ENCODE data around the gene TCF4.

Gene TCF4

DNA sequence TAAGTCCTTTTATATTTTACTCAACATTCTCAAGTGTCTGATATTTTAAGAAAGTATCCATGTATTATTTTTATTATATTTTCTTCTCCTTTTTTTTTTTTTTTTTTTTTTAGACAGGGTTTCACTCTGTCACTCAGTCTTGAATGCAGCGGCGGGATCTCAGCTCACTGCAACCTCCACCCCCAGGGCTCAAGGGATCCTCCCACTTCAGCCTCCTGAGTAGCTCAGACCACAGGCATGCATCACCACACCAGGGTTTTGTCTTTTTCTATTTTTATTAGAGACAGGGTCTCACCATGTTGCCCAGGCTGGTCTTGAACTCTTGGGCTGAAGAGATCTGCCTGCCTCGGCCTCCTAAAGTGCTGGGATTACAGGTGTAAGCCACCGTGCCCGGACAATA lies 212.1 kb downstream of the TCF4 start:
- DNase-seq: no peak

DNA sequence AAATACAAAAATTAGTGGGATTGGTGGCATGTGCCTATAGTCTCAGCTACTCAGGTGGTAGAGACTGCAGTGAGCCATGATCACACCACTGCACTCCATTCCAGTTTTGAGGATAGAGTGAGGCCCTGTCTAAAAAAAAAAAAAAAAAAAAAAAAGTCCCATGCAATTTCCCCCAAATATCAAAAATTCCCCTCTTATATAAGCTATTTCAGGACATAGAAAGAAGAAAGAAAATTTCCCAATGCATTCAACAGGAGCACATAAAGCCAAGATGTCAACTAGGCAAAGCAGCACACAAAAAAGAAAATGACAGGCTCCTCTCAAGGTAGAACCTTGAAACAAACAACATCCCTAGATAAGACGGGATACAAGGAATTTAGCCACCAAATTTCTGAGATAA lies 213.3 kb downstream of the TCF4 start:
- no peak for DNase-seq

DNA sequence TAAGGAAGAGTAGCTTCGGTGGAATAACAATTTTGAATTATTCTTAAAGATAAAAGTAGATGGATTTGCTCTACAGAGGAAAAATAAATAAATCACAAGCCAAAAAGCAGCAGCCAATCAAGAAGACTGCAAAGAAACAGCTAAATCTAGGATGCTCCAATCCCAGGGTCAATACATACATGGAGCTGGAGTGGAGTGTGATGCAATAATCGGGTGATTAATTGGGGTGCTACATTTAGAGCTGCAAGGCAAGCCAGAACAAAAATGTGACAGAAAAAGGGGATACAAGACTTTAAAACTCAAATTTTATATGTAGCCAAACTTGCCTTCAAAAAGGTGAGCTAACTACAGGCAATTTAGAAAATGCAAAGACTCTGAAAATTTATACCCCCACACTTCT lies 215.8 kb downstream of the TCF4 start:
- DNase-seq: no peak

DNA sequence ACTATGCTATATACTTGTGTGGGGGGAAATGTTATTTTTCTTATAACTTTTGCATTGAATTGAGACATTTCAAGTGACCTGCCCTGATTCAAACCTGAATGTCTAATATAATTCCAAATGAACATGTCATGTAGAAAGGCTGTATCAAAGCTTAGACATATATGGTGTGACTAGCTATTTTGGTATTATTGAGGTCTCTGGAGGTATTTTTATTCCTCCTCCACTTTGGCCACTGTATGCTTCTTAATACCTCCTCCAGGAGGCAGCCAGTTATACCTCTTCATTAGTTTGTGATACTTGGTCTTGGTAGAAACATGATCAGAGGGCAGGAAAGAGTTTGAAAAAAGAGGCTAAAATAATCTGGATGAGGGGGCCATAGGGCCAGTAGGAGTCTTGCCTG lies 217.1 kb downstream of the TCF4 start:
- DNase-seq: no peak

DNA sequence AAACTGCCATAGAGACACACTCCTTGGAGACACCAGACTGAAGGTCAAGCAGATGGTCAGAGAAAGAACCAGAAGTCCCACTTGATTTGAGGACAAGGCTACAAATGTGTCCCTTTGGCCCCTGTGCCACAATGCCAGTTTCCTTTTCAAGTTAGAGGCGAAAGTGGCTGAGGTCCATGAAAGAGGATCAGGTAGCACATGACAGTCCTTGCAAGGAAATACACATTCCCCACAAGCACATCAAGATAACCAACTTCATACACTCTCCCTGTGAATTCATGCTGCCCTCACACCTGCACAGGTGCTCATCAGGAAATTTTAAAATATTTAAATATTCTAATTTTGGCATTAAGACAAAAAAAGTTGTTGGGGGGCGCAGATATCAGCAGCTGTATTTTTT lies 218.6 kb downstream of the TCF4 start:
- DNase-seq: no peak

DNA sequence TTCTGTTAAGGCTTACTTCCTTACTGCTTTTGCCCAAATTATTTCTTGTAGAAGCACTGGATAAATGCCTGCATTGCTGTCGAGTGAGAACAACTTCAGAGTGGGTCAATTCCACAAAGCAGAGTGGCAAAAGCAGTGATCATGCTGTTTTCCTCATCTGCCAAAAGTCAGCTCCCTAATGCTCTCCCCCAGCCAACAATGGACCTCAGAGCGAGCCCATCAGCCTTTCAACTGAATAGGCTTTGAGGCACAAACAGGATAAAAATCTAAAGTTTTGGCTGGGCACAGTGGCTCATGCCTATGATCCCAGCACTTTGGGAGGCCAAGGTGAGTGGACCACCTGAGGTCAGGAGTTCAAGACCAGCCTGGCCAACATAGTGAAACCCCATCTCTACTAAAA lies 222.7 kb downstream of the TCF4 start:
- no peak for DNase-seq

DNA sequence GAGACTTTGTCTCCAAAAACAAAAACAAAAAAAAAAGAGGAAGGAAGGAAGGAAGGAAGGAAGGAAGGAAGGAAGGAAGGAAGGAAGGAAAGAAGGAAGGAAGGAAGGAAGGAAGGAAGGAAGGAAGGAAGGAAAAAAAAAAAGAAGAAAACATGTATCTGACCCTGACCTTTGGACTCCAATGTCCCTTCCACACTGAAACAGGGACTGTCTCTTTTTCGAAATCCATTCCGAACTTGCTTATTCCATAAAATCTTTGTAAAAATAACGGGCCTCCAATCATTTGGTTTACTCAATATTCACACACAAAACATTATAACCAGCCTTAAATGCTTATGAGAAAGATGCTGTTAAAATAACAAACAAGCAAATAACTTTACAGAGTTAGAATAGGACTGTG lies 225.7 kb downstream of the TCF4 start:
- DNase-seq: no peak

DNA sequence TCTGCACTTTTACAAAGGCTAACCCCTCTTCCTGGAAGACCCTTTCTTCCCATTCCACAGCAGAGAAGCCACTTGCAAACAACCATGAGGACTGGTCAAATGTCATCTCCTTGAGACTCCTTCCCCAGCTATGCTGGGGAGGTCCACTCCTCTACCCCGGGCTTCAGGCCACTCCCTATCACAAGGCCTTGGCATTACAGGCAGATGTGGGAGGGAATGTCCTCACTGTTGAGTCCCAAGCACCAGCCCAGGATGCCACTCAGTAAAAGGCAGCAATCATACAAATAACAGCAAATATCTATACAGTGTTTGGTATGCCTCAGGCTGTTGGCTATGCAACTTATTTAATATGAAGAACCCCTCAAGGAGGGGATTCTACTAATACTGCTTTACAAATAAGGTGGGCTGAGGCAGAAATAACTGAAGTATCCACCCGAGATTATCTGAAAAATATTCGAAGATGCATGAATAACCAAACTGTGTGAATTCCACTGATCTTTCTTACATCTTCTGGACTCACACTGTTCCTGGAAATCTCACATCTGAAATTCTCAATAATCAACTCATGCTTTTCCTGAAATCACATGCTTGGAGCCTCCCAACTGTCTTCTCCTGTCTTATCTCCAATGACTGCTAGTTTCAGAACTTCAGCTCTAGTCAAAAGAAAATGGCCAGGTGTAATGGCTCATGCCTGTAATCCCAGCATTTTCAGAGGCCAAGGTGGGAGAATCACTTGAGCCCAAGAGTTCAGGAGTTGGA lies 226.3 kb downstream of the TCF4 start:
- no peak for DNase-seq

DNA sequence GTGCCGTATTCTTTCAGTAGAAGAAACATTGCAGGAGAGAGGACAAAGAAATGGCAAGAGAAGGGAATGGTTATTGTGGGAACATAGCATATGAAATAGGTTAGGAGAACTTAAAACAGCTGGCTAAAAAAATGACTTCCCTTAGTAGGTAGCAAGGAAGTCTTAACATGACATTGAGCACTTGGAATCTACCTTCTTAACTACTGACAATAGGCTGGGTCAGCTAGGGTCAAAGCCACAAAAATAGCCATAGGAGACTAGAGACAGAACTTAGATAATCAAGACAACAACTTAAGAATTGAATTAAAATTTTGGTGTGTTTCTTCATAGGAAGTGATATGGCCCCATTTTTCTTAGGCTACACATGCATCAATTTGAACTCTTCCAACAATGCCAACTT lies 227.9 kb downstream of the TCF4 start:
- no peak for DNase-seq

DNA sequence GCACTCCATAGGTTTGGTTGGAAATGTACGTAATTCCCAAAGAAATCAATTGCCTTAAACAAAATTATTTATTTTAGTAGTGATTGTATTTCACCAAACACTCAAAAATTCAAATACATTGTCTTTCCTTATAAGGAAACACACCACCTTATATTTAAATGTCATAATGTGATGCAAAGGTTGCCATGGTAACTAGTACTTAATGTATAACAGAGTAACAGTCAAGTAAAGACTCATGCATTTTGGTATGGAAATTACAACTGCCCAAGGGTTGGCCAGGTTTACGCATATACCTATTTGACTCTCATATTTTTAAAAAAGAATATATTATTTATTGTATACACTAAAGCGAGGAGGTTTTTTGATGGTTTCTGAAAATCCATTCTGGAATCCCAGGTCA lies 231.2 kb downstream of the TCF4 start:
- DNase-seq: no peak

DNA sequence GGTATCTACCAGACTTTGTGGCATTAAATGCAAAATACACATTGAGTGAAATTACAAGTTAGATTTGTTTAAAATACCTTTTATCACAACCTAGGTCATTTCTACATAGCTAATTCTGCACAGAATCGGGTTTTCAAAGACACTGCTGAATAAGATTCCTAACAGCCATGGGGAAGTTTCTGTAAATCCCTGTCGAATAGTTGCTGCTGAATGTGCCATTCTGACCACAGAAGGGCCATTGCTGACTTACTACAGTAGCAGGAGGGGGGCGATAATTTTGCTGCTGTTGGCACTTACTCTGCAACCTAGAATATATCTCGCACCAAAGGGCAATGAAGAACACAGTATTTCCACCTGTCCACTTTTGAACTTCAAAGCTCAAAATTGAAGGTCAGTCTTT lies 232.8 kb downstream of the TCF4 start:
- DNase-seq: no peak

DNA sequence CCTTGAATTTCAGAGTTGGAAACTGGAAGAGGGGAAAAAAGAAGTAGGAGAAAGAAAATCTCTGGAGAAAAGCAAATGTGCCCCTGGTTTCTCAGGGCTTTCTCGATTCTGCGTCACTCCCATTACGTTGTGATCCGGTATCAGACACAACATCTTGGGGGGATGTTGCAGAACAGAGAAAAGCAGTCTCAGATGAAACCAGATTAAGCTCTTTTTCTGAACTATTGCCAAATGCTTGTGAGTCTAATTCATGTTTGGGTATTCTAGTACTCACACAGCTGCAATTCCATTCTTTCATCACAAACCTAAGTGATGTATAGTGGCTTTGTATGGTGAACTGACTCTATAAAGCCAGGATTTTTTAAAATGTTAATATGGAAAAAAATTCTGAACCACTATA lies 233.2 kb downstream of the TCF4 start:
- DNase-seq: no peak

DNA sequence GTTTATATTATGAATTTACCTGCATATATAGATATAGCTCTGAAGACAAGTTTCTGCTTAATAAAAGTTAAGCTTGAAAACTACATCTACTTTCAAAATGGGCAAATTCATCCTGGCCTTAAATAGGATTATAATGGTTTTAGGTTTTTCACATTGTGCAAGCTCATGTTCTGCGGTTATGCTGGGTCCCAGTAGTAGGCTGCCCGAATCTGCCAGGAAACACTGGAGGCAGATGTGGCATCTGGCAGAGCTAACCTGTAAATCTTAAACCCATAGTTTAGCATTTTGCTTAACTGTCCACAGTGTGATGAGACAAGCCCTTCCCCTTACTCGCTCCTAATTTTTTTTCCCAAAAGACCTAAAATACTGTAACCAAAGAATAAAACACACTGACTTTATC lies 234.2 kb downstream of the TCF4 start:
- DNase-seq: no peak

DNA sequence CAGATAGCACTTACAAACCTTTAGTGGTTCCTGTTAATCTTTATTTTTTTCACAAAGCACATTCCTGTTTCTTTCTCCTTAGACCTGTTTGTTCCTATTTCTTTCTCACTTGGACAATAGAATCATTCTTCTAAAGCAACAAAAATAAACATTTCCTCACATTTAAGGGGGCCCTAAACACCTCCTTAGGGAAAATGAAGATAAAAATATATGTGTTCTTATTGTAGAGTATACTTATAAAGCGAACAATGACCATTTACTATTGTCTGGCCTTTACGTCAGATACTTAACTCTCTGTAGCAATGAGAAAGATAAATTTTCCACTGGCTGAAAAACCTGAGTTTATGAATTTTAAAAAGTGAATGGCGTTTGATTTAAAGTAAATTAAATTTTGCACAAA lies 234.6 kb downstream of the TCF4 start:
- DNase-seq: no peak

DNA sequence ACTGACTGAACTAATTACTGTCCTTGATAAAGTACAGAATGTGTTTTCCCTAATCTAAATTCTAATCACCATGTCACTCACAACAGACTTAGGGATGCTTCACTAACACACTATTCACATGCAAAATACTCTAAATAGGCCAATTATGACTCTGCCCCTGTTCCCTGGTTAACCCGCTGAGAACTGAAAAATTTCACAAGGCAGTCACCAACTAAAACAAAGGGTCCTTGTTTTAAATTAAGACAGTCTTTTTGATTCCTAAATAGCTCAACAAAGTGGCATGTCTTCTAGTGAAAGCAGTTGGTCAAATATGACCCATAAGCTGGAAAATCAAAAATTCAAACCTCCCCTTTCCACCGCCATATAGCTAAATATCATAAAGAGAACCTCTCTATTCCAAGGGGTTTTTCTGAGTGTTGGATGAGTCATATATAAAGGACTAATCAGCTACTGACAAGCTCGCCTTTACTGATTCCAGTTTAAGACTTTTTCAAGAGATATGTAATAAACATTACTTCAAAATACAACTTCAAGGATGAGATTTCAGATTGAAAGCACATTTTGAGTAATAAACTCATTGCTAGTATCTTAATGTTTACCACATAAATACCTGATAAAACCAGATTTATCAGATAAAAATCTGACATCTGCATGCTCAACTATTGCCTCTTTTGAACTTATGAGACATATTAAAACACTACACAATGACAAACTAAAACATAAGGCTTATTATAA lies 235.8 kb downstream of the TCF4 start:
- no peak for DNase-seq

DNA sequence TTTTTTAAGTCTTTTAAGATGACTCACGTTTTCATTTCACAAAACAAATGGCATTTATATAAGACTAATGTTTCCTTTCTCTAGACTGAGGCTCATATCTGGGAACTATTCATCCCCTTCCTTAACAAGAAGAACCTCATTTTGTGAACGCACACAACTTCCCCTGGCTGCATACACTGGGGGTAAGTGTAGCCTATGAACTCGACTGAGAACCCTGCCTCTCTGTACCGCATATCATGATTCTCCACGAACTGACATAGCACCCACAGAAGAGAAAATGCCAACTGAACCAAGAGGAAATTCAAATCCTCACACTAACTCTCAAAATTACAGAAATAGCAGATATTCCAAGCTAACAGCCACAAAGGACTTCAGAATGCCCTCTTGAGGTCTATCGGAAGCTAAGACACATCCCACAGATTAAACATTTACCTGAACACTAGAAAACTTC lies 236.7 kb downstream of the TCF4 start:
- DNase-seq: no peak

DNA sequence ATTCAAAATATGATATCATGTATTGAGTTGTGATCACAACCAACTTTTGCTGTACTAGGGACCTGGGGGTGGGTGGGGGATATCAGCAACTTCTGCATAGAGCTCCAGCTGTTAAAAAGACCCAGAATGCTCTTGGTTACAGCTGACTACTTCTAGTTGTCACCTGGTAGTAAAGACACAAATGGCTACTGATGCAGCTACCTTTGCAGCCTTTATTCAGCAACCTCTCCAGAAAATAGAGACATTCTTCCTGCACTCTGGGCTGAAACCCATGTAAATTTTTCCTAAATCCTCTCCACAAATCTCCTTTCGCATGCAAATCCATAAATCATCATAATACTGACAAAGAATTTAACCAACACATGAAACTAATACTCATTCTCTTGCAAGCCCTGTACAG lies 238.3 kb downstream of the TCF4 start:
- no peak for DNase-seq

DNA sequence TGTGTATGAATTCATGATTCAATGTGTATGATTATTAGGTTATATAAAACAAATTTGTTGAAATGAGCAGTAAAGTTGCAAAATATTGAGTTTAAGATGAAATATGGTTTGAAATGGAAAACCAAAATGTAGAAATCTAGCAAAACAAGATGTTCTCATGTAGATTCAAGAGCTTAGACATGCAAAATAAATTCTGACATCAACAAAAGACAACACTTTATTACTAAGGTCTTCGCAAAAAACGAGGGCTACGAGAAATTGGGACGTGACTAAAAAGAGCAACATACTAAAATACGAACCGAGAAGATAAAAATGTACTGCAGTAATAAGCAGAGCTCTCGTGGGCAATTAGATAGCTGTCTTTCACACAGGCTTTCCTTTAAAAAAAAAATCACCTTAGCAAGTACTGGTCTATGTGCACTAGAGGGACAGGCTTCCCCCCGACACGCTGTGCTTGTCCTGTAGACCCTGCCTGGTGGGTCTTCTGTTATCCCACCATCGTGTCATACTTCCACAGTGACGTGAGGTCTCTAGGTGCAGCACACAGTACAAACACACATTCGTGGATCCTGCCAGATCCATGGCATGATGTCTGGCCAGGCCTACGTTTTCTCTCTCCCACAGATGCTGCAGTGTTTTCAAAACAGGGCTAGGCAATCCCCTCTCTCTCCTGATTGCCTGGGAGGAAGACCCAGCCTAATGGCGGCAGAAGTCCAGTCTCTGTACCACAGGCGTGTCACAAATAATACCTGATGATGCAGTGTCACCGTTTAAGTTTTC lies 240.8 kb downstream of the TCF4 start:
- no peak for DNase-seq

DNA sequence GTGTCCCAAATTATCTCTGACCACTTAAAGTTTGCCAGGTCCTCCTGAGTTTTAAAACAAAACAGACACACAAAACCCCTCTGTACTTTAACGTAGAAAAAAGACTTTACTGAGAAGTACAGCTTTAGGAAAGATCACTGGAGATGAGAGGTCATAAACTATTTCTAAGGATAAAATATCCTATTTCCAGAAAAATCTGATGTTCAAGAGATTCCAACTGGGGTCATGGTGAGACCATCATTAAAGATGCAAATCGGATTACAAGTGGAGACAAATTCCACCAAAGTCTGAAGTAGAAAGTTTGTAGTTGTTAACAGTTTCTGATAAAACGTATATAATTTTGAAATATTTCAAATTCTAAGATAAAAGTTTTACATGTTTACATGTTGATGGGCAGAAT lies 241.6 kb downstream of the TCF4 start:
- DNase-seq: no peak

DNA sequence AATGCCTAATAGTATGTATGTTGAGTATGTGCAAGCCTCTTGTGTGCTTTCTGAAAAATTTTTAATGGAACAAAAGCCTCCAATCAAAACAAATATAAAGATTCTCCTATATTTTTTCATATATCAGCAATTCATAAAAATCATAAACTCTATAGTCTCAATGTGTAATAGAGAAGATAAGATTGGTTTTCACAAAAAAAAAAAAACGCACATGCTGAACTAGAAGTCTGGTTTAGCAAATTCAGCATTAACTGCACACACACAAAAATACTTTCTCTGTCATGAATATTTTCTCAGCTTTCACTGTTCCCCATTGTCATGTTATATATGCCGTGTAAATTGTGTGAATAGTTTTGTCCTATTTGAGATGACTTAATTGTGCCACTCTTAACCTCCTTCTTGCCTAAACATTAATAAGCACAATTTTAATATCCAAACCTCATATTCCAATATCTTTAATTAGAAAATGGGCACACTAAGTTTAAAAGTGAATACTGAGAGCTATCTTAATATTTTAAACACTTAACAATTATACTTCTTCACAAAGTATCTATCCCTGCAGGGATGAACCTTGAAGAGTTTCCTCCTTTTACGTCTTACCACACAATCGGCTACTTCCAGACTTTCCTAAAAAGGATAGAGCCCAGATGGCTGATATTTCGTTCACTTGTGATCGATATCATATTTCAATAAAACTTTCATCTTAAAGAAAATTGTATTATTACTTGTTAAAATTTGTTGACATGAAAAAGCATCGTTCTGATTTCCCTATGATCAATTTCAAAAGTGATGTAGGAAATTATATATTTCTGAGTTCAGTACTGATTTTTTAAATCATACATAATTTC lies 242.7 kb downstream of the TCF4 start:
- no peak for DNase-seq

DNA sequence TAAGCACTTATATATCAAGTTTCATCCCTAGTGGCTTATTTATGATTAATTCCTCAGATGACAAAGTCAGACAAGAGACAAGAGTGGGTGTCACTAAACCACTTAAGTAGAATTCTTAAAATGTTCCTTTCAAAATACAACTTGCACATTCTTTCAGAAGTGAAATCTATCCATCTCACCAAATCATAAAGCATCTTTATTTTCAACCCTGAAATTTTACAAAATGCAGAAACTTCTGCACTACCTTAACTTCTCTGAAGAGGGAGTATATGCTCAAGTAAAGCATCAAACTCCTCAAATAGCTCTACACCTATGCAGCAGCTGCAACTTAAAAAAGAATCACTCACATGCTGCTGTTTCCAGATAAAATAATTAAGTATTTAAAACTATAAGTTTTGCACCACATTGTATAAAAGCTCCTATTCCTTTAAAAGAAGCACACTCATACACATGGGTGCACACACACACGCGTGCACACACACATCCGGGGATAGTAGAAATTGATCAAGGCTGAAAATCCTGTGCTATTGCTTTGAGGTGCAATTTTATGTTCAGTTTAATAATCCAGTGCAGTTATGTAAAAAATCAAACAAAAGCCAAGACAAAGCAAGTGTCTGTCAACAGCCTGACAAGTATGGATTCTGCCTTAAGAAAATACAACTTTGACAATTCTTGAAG lies 244.5 kb downstream of the TCF4 start:
- DNase-seq: peak; percentile 27

DNA sequence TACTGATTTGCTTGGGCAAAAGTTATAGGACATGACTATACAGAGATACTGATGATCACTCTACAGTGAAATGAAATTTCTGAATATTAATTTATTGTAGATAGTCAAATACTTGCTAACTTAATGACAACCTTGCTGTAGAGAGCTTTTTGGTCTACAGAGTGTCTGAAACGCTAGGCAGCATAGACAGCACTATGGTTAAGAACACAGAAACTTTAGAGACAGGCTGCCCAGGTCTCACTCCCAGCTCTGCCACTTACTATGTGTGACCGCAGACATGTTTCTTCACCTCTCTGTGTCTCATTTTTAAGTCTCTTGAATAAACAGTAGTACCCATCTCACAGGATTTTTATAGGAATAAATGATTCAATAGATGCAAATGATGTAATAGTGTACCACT lies 247.0 kb downstream of the TCF4 start:
- no peak for DNase-seq

All from NCI-H510A treated with DMSO at 0.1 percent for 48 hours (cell line).